ENCODE results near the gene HKDC1. TPM values are rescaled to one million over a fixed set of nuclear protein-coding genes. Genes with fewer than 3 reads are reported as not detected.

HKDC1 gene
- total RNA-seq, 2 experiments from 2014 or later, result 0.40 TPM; not detected in 1

DNA sequence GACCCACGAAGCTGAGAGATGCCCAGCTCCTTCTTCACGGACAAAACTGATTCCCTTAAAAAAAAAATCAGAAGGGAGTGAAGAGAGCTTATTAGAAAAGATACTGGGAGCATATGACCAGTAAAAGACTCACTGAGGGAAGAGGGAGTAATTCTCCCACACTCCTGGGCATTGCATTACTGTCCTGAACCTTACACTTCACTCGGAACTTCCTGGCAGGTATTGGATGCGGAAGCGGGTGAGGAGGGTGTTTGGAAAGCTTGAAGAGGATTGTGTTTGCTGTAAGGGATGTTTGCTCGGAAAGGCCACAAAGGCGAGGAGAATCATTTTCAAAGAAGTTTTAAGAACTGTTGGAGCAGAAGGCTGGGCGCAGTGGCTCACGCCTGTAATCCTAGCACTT, 375 bp downstream of the HKDC1 start:
- peaks cover 32% of the 10 kb centered on the region for H3K4me1 Mint-ChIP-seq (ENCODE audit: low read depth)
- POLR2A ChIA-PET, result interaction anchor here (1.1 kb wide), 1 partner anchor 116 kb away, joined by 3 read pairs; no protein-coding TSS in a partner anchor
- CTCF ChIA-PET, result interaction anchor here (0.9 to 1.4 kb wide), 3 partner anchors 10 to 215 kb away, joined by 3 read pairs; no protein-coding TSS in a partner anchor
- no peak overlapping the region for H3K27ac Mint-ChIP-seq
- no peak for TF ChIP-seq CTCF (IDR thresholded peaks at IDR 0.05)
- ATAC-seq (no peak), DNase-seq (no peak)
- no peaks in the 10 kb centered on the region for H3K27me3 Mint-ChIP-seq
- intact Hi-C loops (cut with micrococcal nuclease), result loop anchor here (5.0 to 10.0 kb wide), 3 partner anchors 43 to 218 kb away; partner anchors contain the start of gene VPS26A
- H3K36me3 Mint-ChIP-seq (ENCODE audit: low read depth), result no peaks in the 10 kb centered on the region
- H3K4me3 Mint-ChIP-seq, result no peak overlapping the region
- H3K9me3 Mint-ChIP-seq, result no peaks in the 10 kb centered on the region

DNA sequence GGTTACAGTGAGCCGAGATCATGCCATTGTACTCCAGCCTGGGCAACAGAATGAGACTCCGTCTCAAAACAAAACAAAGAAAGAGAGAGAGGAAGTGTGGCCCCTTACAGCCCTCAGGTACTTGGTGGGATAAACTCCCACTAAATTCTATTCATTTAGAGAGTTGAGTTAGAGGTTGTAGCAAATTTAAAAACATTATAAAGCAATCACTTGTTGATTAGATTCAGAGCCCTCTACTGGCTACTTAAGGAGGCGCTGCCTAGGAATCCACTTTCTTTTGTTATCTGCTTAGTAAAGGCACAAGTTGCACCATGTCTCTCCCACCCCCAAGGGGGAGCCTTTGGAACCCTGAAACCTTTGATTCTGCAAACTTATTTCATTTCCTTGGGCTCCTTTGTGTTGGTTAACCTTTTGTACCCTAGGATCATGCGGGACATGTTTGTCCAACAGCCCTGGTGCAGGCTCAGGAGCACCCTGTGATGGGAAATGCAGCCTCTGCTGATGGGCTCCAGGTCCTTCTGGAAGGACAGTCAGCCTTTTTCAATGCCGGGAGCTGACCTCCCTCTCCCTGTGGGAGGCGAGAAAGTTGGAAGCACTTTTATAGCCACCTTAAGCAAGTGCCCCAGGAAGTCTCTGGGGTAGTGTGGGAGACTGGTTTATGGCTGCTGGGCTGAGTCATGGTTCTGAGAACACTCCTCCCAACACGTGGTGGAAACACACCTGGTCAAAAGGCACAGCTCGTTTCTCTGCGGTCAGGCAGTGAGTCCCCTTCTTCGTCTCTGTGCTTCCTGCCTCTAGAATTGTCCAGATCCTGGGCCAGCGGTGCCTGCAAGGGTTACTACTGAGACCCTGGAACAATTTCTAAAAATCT, 2.3 kb downstream of the HKDC1 start:
- peak; percentile 88 for ATAC-seq
- Mint-ChIP-seq H3K27me3 (no peaks in the 10 kb centered on the region), H3K4me1 (ENCODE audit: low read depth) (peaks cover 33% of the 10 kb centered on the region), H3K27ac (peak overlapping the region; percentile 87), H3K4me3 (peak overlapping the region; percentile 65), H3K36me3 (ENCODE audit: low read depth) (no peaks in the 10 kb centered on the region), H3K9me3 (no peaks in the 10 kb centered on the region)
- TF ChIP-seq CTCF (IDR thresholded peaks at IDR 0.05), result peak; percentile 87
- intact Hi-C loops (cut with micrococcal nuclease), result loop anchor here (5.0 to 10.0 kb wide), 3 partner anchors 45 to 220 kb away; partner anchors contain the start of gene VPS26A
- CTCF ChIA-PET, result interaction anchor here (0.6 to 1.4 kb wide), 12 partner anchors 11 to 212 kb away, joined by 3 to 7 read pairs (median 3); no protein-coding TSS in a partner anchor
- POLR2A ChIA-PET, result interaction anchor here (0.6 to 1.1 kb wide), 5 partner anchors 9 to 495 kb away, joined by 3 to 4 read pairs (median 3); no protein-coding TSS in a partner anchor
- DNase-seq, result peak; percentile 92

DNA sequence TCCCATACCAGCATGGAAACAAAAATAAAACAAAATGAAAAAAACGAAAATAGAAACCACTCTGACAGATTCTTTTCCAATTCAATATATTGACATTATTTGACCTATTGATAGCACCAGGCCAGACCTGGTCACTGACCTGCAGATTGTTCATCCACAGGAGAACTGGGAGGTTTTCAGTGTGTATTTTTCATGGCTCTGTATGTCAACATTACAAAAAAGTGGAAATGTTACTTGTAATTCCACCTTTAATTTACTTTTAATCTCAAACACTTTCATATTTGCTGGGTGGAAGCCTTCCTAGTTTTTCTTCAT, 2.9 kb downstream of the HKDC1 start:
- no peak for ATAC-seq
- H3K27me3 Mint-ChIP-seq, result no peaks in the 10 kb centered on the region
- H3K27ac Mint-ChIP-seq, result peak overlapping the region; percentile 87
- H3K4me1 Mint-ChIP-seq (ENCODE audit: low read depth), result peaks cover 38% of the 10 kb centered on the region
- no peak for DNase-seq
- peak overlapping the region; percentile 65 for H3K4me3 Mint-ChIP-seq
- TF ChIP-seq CTCF (IDR thresholded peaks at IDR 0.05), result no peak
- H3K36me3 Mint-ChIP-seq (ENCODE audit: low read depth), result no peaks in the 10 kb centered on the region
- ChIA-PET CTCF (interaction anchor here (0.6 to 1.4 kb wide), 11 partner anchors 11 to 212 kb away, joined by 3 to 7 read pairs (median 3); no protein-coding TSS in a partner anchor), POLR2A (interaction anchor here (0.7 to 1.1 kb wide), 4 partner anchors 8 to 177 kb away, joined by 3 to 4 read pairs (median 3); no protein-coding TSS in a partner anchor)
- intact Hi-C loops (cut with micrococcal nuclease), result loop anchor here (5.0 to 10.0 kb wide), 3 partner anchors 46 to 221 kb away; partner anchors contain the start of gene VPS26A
- no peaks in the 10 kb centered on the region for H3K9me3 Mint-ChIP-seq

- CTCF ChIA-PET, result interaction anchor here (0.9 to 2.4 kb wide), 2 partner anchors 11 to 167 kb away, joined by 4 to 6 read pairs; no protein-coding TSS in a partner anchor
- ATAC-seq, result no peak
- Mint-ChIP-seq H3K36me3 (ENCODE audit: low read depth) (no peaks in the 10 kb centered on the region), H3K9me3 (no peaks in the 10 kb centered on the region), H3K4me3 (no peak overlapping the region), H3K4me1 (ENCODE audit: low read depth) (peaks cover 57% of the 10 kb centered on the region), H3K27me3 (no peaks in the 10 kb centered on the region), H3K27ac (peak overlapping the region; percentile 2)
- no peak for TF ChIP-seq CTCF (IDR thresholded peaks at IDR 0.05)
- POLR2A ChIA-PET, result interaction anchor here (0.9 kb wide), 1 partner anchor 181 kb away, joined by 3 read pairs; no protein-coding TSS in a partner anchor
- no peak for DNase-seq
- intact Hi-C loops (cut with micrococcal nuclease), result loop anchor here (5.0 to 10.0 kb wide), 3 partner anchors 48 to 223 kb away; partner anchors contain the start of gene VPS26A
Observed at GRCh38 chr10:69224862-69225657, 4.9 kb downstream of the HKDC1 start.

Data from activated CD8-positive, alpha-beta T cell treated with anti-CD3 and anti-CD28 coated beads for 36 hours (primary cell).